SK-N-SH treated with all-trans-retinoic acid at 6 μM for 48 hours (cell line): ENCODE measurements around the gene FLOT1.

Experiments used
- CSRNP3 ChIP-seq: fragments of 250-450 bp; sonication (Bioruptor Pico); IDR thresholded peaks from 2 replicates; pipeline ENCODE4 v1.5.1; 2021; ENCODE audit warnings: mild to moderate bottlenecking, moderate library complexity
- ESRRG ChIP-seq: fragments of 250-450 bp; sonication (Bioruptor Pico); IDR thresholded peaks from 2 replicates; pipeline ENCODE4 v1.6.1; 2021; ENCODE audit warnings: mild to moderate bottlenecking
- ZC3H10 ChIP-seq: fragments of 250-450 bp; sonication (Bioruptor Pico); IDR thresholded peaks from 2 replicates; pipeline ENCODE4 v1.5.1; 2021; ENCODE audit warnings: mild to moderate bottlenecking, moderate library complexity
- ZNF565 ChIP-seq: fragments of 450-650 bp; formaldehyde crosslinking; conservative IDR thresholded peaks from 2 replicates; pipeline ENCODE4 v1.5.0; 2020; ENCODE audit warnings: low read depth, mild to moderate bottlenecking, moderate library complexity

GRCh38 chr6:30719791-30720737 is 22.4 kb downstream of the FLOT1 start, which contains the start of gene TUBB:
- TF ChIP-seq ZC3H10 (CRISPR knock-in tag) (no peak), CSRNP3 (CRISPR knock-in tag) (0 out of 2 replicates have a peak, but pooled peaks have one; percentile 3), ZNF565 (CRISPR knock-in tag) (no peak), ESRRG (no peak)
